Measurements from ENCODE around the gene KBTBD2. TPM values are rescaled to one million over a fixed set of nuclear protein-coding genes. Genes with fewer than 3 reads are reported as not detected.
A peak's percentile ranks its signal among the peaks of the same experiment; 100 is the strongest.
"Not testable (repeated sequence)": the region's sequence is repeated elsewhere in the genome, so short reads cannot be mapped to it uniquely, and the experiment has no call there.

KBTBD2 gene
- total RNA-seq, 1 donor from 2014 or later, result 8.5 TPM

GRCh38 chr7:32857063-32857462 is 34.5 kb downstream of the KBTBD2 start:
- DNase-seq (ENCODE audit: low spot score); ATAC-seq: not testable (repeated sequence)

DNA sequence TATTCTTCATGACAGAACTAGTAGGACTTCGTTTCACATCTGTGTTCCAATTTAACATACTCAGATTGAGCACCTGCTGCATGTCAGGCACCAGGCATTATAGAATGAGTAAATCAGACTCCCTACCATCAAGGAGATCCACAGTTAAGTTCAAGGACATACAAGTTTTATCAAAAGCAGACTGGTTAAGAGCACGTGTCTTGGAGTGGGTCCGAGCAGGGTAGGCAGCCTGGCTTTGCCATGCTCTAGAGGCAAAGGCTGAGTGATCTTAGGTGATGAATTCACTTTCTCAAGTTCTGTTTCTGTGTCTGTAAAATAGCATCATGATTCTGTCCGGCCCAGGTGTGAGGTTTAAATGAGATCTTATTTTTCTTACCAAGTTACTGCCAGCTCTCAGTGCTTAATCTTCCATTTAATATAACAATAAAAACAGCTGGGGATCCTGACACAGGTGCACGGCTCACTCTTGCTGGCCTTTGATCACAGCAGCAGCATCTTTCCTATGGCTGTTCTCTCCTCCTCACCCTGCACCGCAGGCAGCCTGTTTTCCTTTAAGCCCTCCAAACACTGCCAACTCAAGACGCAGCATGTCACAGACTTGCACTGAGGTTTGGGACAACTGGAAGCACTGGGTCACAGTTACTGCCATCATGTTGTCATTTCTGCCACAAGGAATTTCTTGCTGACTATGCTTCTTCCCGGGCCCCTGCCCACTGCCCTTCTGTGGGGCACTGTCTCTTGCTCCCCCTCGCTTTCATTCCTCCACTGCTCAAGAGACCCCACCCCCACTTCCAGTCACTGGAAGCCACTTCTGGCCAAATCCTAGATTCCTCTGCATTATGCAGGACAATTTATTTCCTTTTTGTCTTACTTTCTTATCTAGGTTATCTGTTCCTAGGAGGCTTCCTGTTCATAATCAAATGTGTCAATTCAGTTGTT is 35.5 kb downstream of the KBTBD2 start:
- not testable (repeated sequence) for ATAC-seq; DNase-seq (ENCODE audit: low spot score)

- not testable (repeated sequence) for ATAC-seq; DNase-seq (ENCODE audit: low spot score)
Measured at GRCh38 chr7:32850654-32851053, 40.9 kb downstream of the KBTBD2 start.

- not testable (repeated sequence) for ATAC-seq; DNase-seq (ENCODE audit: low spot score)
Measured at GRCh38 chr7:32848655-32849054, 42.9 kb downstream of the KBTBD2 start.

- DNase-seq (ENCODE audit: low spot score) (peak; percentile 87), ATAC-seq (peak; percentile 100)
Measured at GRCh38 chr7:32846630-32847225, 44.8 kb downstream of the KBTBD2 start.

GRCh38 chr7:32844748-32845147 is 46.8 kb downstream of the KBTBD2 start:
- DNase-seq (ENCODE audit: low spot score); ATAC-seq: not testable (repeated sequence)

DNA sequence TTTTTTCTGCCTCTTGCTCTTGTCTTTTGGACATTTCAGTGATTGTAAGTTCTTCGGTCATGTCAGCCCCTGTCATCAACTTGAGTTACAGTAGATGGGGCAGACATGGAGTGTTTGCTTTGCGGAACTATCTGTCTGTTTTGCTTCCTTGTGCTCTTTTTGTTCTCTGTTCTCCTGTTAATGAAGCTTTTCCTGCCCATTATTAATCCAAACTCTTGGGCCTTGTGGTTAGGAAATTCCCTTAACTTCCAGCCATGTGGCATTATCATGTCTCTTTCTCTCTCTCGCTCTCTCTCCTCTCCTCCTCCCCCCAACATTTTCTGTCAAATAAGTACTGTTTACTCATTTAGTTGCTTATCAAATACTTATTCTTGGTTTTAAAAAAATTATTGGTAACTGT is 47.8 kb downstream of the KBTBD2 start:
- DNase-seq (ENCODE audit: low spot score); ATAC-seq: not testable (repeated sequence)

- not testable (repeated sequence) for DNase-seq (ENCODE audit: low spot score); ATAC-seq
Measured at GRCh38 chr7:32839846-32840245, 51.7 kb downstream of the KBTBD2 start.

GRCh38 chr7:32828996-32829752 is 62.4 kb downstream of the KBTBD2 start:
- DNase-seq (ENCODE audit: low spot score); ATAC-seq: not testable (repeated sequence)

Other genes with a start within 250 kb of the KBTBD2 start
- gene FKBP9, start 65.7 kb upstream of the KBTBD2 start, total RNA-seq, result 32.8 TPM
- gene NT5C3A, start 171.0 kb upstream of the KBTBD2 start, total RNA-seq, result 7.3 TPM
- gene RP9, start 217.6 kb upstream of the KBTBD2 start, total RNA-seq, result 4.6 TPM
- gene BBS9, start 237.8 kb upstream of the KBTBD2 start, total RNA-seq, result 6.3 TPM

All from left lobe of liver (tissue), 2 donors.